HFF-Myc (cell line): ENCODE data around the gene SF3B3.

ENCODE experiments used
- DNase-seq: peaks from one replicate; pipeline ENCODE4 v3.0.0-alpha.2; 2011; ENCODE audit warnings: low read depth; ENCODE audit errors: extremely low read depth
- H3K4me3 ChIP-seq: replicated peaks from 2 replicates; pipeline ENCODE4 v1.5.1; 2011; ENCODE audit warnings: low read depth, mild to moderate bottlenecking, control low read depth, low read length
- TF ChIP-seq, protein P1 (sequence below): IDR thresholded peaks from 2 replicates; pipeline ENCODE4 v1.5.1; 2012; ENCODE audit warnings: mild to moderate bottlenecking, low read depth, low read length, control low read depth; ENCODE audit errors: missing control alignments

The SF3B3 gene

DNA sequence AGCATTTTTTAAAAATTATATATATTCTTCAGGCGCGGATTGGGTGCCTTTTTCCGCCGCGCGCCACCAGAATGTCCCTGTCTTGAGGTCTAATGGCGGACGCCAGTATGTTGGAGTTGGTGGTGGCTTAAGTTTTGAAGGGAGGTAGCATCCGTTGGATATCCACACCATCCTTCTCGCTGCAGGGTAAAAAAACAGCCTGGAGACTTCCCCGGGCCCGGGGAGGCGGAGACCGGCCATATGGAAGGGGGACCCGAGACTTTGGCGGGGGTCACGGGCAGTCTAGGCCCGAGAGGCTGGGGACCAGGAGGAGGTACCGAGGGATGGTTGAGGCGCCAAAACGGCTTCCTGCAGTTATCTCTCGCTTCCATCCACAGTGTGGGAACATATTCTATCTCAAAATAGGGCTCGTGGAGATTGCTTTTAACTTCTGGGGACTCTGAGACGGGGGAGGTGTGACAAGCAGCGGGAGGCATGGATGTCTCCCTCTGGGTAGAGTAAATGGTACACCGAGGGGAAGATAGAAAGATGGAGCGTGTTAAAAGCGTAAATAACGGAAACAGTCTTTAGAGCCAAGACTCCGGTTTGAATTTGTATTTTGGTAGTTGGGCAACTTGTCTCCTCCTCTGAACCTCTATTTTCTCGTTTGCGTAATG is at the start of gene SF3B3:
TSS of gene SF3B3 (plus strand) at position 74 of the 656 bp plus-strand sequence. CDS start 2,841 bp downstream, outside the sequence.
- peak within 1 kb of the TSS; percentile 84 for H3K4me3 ChIP-seq
- no peak for DNase-seq
- TF ChIP-seq, protein P1, sequence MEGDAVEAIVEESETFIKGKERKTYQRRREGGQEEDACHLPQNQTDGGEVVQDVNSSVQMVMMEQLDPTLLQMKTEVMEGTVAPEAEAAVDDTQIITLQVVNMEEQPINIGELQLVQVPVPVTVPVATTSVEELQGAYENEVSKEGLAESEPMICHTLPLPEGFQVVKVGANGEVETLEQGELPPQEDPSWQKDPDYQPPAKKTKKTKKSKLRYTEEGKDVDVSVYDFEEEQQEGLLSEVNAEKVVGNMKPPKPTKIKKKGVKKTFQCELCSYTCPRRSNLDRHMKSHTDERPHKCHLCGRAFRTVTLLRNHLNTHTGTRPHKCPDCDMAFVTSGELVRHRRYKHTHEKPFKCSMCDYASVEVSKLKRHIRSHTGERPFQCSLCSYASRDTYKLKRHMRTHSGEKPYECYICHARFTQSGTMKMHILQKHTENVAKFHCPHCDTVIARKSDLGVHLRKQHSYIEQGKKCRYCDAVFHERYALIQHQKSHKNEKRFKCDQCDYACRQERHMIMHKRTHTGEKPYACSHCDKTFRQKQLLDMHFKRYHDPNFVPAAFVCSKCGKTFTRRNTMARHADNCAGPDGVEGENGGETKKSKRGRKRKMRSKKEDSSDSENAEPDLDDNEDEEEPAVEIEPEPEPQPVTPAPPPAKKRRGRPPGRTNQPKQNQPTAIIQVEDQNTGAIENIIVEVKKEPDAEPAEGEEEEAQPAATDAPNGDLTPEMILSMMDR, result no peak

DNA sequence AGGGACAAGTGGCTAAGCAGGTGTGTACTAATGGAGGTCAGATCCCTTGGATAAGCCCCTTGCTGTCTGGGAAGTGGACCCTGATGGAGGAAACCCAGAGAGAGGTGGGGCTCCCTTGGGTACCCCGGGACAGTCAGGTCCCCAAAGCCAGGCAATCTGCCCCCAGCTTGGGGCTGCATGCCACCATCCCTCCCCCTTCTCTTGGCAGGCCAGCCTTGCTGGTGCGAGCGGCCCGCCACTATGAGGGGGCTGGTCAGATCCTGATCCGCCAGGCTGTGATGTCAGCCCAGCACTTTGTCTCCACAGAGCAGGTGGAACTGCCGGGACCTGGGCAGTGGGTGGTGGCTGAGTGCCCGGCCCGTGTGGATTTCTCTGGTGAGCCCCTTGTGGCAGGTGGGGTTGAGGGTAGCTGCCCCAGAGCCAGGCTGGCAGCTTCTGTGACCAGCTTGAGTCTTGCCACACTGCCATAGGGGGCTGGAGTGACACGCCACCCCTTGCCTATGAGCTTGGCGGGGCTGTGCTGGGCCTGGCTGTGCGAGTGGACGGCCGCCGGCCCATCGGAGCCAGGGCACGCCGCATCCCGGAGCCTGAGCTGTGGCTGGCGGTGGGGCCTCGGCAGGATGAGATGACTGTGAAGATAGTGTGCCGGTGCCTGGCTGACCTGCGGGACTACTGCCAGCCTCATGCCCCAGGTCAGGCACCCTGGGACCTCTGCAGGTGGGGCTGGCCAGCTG is 49.1 kb upstream of the SF3B3 start:
- TF ChIP-seq, protein P1, result no peak
- no peak overlapping the region for H3K4me3 ChIP-seq
- DNase-seq, result no peak

DNA sequence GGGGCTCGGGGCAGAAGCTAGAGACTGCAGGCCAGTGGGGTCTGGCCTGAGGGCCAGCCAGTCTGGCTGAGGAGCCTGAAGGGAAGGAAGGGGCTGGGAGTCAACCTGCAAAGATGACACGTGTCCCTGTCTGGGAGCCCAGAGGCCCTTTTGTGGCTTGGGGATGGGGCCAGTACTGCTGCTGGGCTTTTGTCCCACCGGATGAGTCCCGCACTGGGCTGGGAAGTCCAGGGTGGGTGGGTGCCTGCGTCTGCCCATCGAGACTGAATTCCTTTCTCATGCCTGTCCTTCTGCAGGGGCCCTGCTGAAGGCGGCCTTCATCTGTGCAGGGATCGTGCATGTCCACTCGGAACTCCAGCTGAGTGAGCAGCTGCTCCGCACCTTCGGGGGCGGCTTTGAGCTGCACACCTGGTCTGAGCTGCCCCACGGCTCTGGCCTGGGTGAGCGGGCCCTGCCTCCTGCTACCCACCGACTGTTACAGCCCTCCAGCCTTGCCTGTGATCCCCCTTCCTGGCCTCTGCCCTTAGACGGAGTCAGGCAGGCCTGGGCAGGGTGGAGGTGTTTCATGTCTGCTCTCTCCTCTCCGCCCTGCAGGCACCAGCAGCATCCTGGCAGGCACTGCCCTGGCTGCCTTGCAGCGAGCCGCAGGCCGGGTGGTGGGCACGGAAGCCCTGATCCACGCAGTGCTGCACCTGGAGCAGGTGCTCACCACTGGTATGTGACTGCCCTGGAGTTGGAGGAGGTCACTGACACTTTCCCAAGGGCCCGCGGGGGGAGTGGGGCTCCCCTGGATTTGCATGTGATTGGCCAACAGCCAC is 48.4 kb upstream of the SF3B3 start:
- TF ChIP-seq, protein P1, result no peak
- DNase-seq, result no peak
- H3K4me3 ChIP-seq, result no peak overlapping the region

DNA sequence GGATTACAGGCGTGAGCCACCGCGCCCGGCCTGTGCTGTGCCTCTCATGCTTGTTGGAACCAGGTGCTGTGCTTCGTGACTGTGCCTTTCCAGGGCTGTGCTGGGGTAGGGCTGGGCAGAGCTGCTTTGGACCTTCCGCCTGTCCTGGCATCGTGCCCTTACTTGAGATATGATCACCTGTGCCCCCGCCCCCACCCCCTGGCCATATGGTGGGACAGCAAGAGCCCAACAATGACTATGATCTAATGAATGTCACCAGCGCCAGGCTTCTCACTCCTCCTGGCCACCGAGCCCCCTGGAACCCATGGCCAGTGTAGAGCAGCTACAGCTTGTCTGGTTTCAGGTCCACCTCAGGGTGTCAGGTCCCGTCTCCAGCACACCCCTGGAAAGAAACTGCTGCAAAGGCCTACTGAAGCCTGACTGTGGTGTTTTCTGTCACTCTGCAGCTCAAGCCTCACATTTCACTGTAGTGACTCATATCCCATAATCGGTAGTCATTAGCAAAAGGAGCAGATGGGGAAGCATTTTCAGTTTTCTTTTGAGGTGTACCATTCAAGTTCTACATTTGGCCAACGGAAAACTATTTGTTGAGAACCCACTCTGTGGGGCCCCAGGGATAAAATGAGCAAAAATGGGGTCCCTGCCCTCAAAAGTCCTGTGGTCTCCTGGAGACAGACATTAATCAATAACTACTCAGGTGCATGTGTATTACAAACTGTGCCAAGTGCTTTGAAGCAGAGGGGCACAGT is 47.2 kb upstream of the SF3B3 start:
- H3K4me3 ChIP-seq, result no peak overlapping the region
- DNase-seq, result peak; percentile 81
- TF ChIP-seq, protein P1, result no peak

DNA sequence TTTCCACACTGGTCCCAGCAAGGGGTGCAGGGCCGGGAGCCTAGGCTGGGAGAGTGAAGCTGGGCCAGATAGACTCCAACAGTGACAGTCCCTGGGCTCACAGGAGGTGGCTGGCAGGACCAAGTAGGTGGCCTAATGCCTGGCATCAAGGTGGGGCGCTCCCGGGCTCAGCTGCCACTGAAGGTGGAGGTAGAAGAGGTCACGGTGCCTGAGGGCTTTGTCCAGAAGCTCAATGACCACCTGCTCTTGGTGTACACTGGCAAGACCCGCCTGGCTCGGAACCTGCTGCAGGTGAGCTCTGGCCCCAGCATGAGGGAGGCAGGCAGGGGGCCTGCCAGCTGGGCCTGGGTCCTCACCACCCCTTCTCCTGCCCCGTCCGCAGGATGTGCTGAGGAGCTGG is 45.4 kb upstream of the SF3B3 start:
- no peak overlapping the region for H3K4me3 ChIP-seq
- TF ChIP-seq, protein P1, result no peak
- no peak for DNase-seq

DNA sequence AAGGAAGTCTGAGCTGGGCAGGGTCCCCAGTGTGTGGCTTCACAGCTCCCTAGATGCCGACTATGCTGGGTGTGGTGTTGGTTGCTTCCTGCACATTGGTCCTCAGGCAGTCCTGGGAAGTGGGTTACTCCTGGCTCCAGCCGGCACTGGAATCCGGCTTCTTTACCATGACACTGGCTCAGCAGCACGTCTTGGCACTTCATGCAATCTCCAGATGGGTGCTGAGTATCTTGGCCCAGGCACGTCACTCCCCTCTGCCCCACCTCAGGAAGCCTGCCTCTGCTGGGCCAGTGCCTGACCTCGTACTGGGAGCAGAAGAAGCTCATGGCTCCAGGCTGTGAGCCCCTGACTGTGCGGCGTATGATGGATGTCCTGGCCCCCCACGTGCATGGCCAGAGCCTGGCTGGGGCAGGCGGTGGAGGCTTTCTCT is 44.7 kb upstream of the SF3B3 start:
- TF ChIP-seq, protein P1, result no peak
- no peak for DNase-seq
- no peak overlapping the region for H3K4me3 ChIP-seq
